Measurements from ENCODE around the gene STOX2. TPM values are rescaled to one million over a fixed set of nuclear protein-coding genes. Genes with fewer than 3 reads are reported as not detected.

STOX2 gene
- polyA plus RNA-seq, 1 donor from 2014 or later = 26.1 TPM

DNA sequence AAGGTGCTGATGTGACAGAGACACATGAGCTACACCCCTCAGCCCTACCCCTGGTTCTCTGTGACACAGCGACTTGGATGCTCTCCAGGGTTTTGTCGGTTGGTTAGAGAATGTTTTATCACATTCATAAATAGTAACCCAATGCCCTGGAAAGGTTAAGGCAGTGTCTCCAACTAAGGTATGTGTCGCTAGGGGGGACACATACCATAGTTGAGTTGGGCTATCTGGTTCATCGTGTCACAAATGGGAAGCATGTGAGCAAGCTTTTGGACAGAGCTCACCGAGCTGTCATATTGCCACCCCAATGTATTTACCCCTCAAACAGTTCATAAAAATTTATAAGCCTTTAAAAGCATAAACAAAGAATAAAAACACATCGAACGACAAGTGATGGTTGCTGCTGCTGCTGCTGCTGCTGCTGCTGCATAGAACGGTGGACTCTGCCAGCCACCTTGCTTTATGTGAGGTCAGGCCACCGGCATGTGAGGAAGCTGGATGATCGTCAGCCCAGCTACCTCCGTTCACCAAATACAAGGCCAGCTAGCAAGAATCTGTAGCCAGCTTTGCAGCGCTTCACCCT lies 55.9 kb downstream of the STOX2 start:
- Histone ChIP-seq H4K20me1 (ENCODE audit: insufficient read depth) (no peaks in the 10 kb centered on the region), H2AFZ (ENCODE audit: low read depth, low read length) (no peak overlapping the region), H3K9me3 (ENCODE audit: low read length) (no peaks in the 10 kb centered on the region), H3K27me3 (ENCODE audit: insufficient read depth, low read depth, low read length) (no peaks in the 10 kb centered on the region), H3K79me2 (replicated peaks; ENCODE audit: insufficient read depth, low read length) (peaks cover 69% of the 10 kb centered on the region), H3K4me3 (ENCODE audit: low read length) (peak overlapping the region; percentile 59), H3K9me2 (ENCODE audit: insufficient read depth, low read length) (no peaks in the 10 kb centered on the region), H3K27ac (ENCODE audit: low read length) (peak overlapping the region; percentile 96), H3F3A (ENCODE audit: insufficient read depth, low read length, poor library complexity, severe bottlenecking) (peaks cover 6% of the 10 kb centered on the region), H3K9ac (ENCODE audit: low read length) (peak overlapping the region; percentile 72), H3K36me3 (ENCODE audit: insufficient read depth, low read length) (no peaks in the 10 kb centered on the region), H3K4me2 (ENCODE audit: low read length) (peak overlapping the region; percentile 94)
- TF ChIP-seq MXI1 (conservative IDR thresholded peaks at IDR 0.05; ENCODE audit: poor library complexity, severe bottlenecking) = no peak
- TF ChIP-seq TAF1 (IDR thresholded peaks at IDR 0.05; ENCODE audit: low read depth) = peak; percentile 10
- peak; percentile 41 for TF ChIP-seq POLR2AphosphoS5 (IDR thresholded peaks at IDR 0.05)
- TF ChIP-seq RAD21 (conservative IDR thresholded peaks at IDR 0.05) = no peak

DNA sequence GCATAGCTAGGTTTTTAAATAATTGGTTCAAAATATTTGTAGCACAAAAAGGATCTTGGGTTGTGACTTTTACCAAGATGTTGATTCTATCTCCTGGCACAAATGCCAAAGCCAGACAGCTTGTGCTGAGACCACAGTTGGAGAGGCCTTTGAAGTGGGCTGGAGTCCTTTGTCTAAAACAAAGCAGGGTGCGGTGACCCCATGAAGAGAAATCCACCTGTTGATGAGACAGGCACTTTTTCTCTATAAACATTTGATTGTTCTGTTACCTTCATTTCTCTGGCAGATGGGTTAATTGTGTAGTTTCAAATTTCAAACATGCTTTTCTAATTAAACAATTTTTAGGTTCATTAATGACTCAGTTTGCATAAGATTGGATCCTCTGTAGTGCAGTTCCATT lies 56.7 kb downstream of the STOX2 start:
- Histone ChIP-seq H3K27me3 (ENCODE audit: insufficient read depth, low read depth, low read length) (no peaks in the 10 kb centered on the region), H3K36me3 (ENCODE audit: insufficient read depth, low read length) (no peaks in the 10 kb centered on the region), H4K20me1 (ENCODE audit: insufficient read depth) (no peaks in the 10 kb centered on the region), H3K9me3 (ENCODE audit: low read length) (no peaks in the 10 kb centered on the region), H3K27ac (ENCODE audit: low read length) (peak overlapping the region; percentile 96), H3K79me2 (replicated peaks; ENCODE audit: insufficient read depth, low read length) (peaks cover 77% of the 10 kb centered on the region), H3K9ac (ENCODE audit: low read length) (peak overlapping the region; percentile 72), H3K4me3 (ENCODE audit: low read length) (peak overlapping the region; percentile 59), H3F3A (ENCODE audit: insufficient read depth, low read length, poor library complexity, severe bottlenecking) (peaks cover 6% of the 10 kb centered on the region), H3K9me2 (ENCODE audit: insufficient read depth, low read length) (no peaks in the 10 kb centered on the region), H2AFZ (ENCODE audit: low read depth, low read length) (no peak overlapping the region), H3K4me2 (ENCODE audit: low read length) (peak overlapping the region; percentile 29)
- TF ChIP-seq, protein P1, sequence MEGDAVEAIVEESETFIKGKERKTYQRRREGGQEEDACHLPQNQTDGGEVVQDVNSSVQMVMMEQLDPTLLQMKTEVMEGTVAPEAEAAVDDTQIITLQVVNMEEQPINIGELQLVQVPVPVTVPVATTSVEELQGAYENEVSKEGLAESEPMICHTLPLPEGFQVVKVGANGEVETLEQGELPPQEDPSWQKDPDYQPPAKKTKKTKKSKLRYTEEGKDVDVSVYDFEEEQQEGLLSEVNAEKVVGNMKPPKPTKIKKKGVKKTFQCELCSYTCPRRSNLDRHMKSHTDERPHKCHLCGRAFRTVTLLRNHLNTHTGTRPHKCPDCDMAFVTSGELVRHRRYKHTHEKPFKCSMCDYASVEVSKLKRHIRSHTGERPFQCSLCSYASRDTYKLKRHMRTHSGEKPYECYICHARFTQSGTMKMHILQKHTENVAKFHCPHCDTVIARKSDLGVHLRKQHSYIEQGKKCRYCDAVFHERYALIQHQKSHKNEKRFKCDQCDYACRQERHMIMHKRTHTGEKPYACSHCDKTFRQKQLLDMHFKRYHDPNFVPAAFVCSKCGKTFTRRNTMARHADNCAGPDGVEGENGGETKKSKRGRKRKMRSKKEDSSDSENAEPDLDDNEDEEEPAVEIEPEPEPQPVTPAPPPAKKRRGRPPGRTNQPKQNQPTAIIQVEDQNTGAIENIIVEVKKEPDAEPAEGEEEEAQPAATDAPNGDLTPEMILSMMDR (IDR thresholded peaks at IDR 0.05; ENCODE audit: poor library complexity, severe bottlenecking) = no peak
- TF ChIP-seq MXI1 (conservative IDR thresholded peaks at IDR 0.05; ENCODE audit: poor library complexity, severe bottlenecking) (no peak), EP300 (conservative IDR thresholded peaks at IDR 0.05; ENCODE audit: poor library complexity, severe bottlenecking) (no peak), RAD21 (conservative IDR thresholded peaks at IDR 0.05) (no peak), EZH2 (IDR thresholded peaks at IDR 0.05; ENCODE audit: borderline replicate concordance, insufficient read depth, low read length, poor library complexity, severe bottlenecking) (no peak)
- TF ChIP-seq, protein P2, sequence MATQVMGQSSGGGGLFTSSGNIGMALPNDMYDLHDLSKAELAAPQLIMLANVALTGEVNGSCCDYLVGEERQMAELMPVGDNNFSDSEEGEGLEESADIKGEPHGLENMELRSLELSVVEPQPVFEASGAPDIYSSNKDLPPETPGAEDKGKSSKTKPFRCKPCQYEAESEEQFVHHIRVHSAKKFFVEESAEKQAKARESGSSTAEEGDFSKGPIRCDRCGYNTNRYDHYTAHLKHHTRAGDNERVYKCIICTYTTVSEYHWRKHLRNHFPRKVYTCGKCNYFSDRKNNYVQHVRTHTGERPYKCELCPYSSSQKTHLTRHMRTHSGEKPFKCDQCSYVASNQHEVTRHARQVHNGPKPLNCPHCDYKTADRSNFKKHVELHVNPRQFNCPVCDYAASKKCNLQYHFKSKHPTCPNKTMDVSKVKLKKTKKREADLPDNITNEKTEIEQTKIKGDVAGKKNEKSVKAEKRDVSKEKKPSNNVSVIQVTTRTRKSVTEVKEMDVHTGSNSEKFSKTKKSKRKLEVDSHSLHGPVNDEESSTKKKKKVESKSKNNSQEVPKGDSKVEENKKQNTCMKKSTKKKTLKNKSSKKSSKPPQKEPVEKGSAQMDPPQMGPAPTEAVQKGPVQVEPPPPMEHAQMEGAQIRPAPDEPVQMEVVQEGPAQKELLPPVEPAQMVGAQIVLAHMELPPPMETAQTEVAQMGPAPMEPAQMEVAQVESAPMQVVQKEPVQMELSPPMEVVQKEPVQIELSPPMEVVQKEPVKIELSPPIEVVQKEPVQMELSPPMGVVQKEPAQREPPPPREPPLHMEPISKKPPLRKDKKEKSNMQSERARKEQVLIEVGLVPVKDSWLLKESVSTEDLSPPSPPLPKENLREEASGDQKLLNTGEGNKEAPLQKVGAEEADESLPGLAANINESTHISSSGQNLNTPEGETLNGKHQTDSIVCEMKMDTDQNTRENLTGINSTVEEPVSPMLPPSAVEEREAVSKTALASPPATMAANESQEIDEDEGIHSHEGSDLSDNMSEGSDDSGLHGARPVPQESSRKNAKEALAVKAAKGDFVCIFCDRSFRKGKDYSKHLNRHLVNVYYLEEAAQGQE (IDR thresholded peaks at IDR 0.05; ENCODE audit: borderline replicate concordance) = no peak

DNA sequence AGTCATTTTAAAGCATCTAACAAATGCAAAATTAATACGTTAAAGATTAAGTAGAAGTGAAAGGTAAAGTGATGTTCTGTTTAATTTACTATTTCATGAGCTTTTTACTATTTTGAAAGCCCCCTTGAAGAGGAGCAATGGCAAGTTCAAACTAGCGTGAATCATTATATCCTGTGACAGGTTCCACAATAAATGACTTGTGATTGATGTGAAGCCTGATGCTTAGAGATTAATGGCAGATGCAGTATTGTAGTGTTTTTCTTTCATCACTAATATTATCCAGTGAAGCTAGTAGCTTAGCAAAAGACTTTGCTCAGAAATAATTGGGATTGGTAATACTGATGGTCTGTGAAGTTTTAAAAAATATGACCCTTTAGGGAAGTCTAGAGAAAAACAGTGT lies 57.3 kb downstream of the STOX2 start:
- H3K9ac ChIP-seq (ENCODE audit: low read length) = peak overlapping the region; percentile 72
- H3K79me2 ChIP-seq (replicated peaks; ENCODE audit: insufficient read depth, low read length) = peaks cover 74% of the 10 kb centered on the region
- H4K20me1 ChIP-seq (ENCODE audit: insufficient read depth) = no peaks in the 10 kb centered on the region
- no peaks in the 10 kb centered on the region for H3K9me3 ChIP-seq (ENCODE audit: low read length)
- no peaks in the 10 kb centered on the region for H3K9me2 ChIP-seq (ENCODE audit: insufficient read depth, low read length)
- TF ChIP-seq EZH2 (IDR thresholded peaks at IDR 0.05; ENCODE audit: borderline replicate concordance, insufficient read depth, low read length, poor library complexity, severe bottlenecking) (no peak), SMC3 (conservative IDR thresholded peaks at IDR 0.05; ENCODE audit: poor library complexity) (no peak), MXI1 (conservative IDR thresholded peaks at IDR 0.05; ENCODE audit: poor library complexity, severe bottlenecking) (no peak), TAF1 (IDR thresholded peaks at IDR 0.05; ENCODE audit: low read depth) (no peak), RAD21 (conservative IDR thresholded peaks at IDR 0.05) (no peak), POLR2AphosphoS5 (IDR thresholded peaks at IDR 0.05) (peak; percentile 61), EP300 (conservative IDR thresholded peaks at IDR 0.05; ENCODE audit: poor library complexity, severe bottlenecking) (peak; percentile 81)
- TF ChIP-seq, protein P1 (IDR thresholded peaks at IDR 0.05; ENCODE audit: poor library complexity, severe bottlenecking) = no peak
- TF ChIP-seq, protein P2 (IDR thresholded peaks at IDR 0.05; ENCODE audit: borderline replicate concordance) = no peak
- no peaks in the 10 kb centered on the region for H3K27me3 ChIP-seq (ENCODE audit: insufficient read depth, low read depth, low read length)
- peak overlapping the region; percentile 59 for H3K4me3 ChIP-seq (ENCODE audit: low read length)
- peak overlapping the region; percentile 96 for H3K27ac ChIP-seq (ENCODE audit: low read length)
- peak overlapping the region; percentile 46 for H3K4me2 ChIP-seq (ENCODE audit: low read length)
- H3F3A ChIP-seq (ENCODE audit: insufficient read depth, low read length, poor library complexity, severe bottlenecking) = peaks cover 6% of the 10 kb centered on the region
- no peaks in the 10 kb centered on the region for H3K36me3 ChIP-seq (ENCODE audit: insufficient read depth, low read length)
- H2AFZ ChIP-seq (ENCODE audit: low read depth, low read length) = no peak overlapping the region

Measured in neural cell (in vitro differentiated cells).